A549 (cell line): ENCODE data around the gene GALP.

Experiments
- EP300 ChIP-seq, 2 experiments: fragments of >200 bp; sonication (Bioruptor Twin); formaldehyde crosslinking; IDR thresholded peaks; 2 replicates in 1 of 2; 3 replicates in 1 of 2; pipeline ENCODE4 v1.6.1; 2016 to 2017
- HOXB5 ChIP-seq: fragments of 250-450 bp; sonication (Bioruptor Pico); IDR thresholded peaks from 2 replicates; pipeline ENCODE4 v1.5.0; 2020; ENCODE audit warnings: mild to moderate bottlenecking, moderate library complexity
- JUNB ChIP-seq: fragments of >200 bp; sonication (Bioruptor Twin); formaldehyde crosslinking; IDR thresholded peaks from 2 replicates; pipeline ENCODE4 v1.6.1; 2016
- KDM5A ChIP-seq: fragments of 200-600 bp; sonication (generic); IDR thresholded peaks from 2 replicates; pipeline ENCODE4 v1.6.1; 2016; ENCODE audit warnings: antibody characterized with exemption, mild to moderate bottlenecking
- RAD21 ChIP-seq, 2 experiments: fragments of >200 bp in 1 of 2; sonication (Bioruptor Twin) in 1 of 2; formaldehyde crosslinking in 1 of 2; IDR thresholded peaks in 1 of 2; conservative IDR thresholded peaks in 1 of 2; 2 replicates in 1 of 2; 3 replicates in 1 of 2; pipeline ENCODE4 v1.6.1; 2012 to 2018; ENCODE audit warnings: inconsistent platforms in 1 of 2
- USF2 ChIP-seq: fragments of 450-650 bp; IDR thresholded peaks from 2 replicates; pipeline ENCODE4 v1.6.1; 2014; ENCODE audit warnings: antibody characterized with exemption
- ZFP36 ChIP-seq: fragments of 450-650 bp; IDR thresholded peaks from 2 replicates; pipeline ENCODE4 v1.6.1; 2014; ENCODE audit warnings: borderline replicate concordance; ENCODE audit not compliant: partially characterized antibody
- TF ChIP-seq, protein P1 (sequence below): fragments of >200 bp; sonication (Bioruptor Twin); formaldehyde crosslinking; IDR thresholded peaks from 3 replicates; pipeline ENCODE4 v1.5.1; 2016
- TF ChIP-seq, protein P2 (sequence below): IDR thresholded peaks from 2 replicates; pipeline ENCODE4 v1.6.1; 2012

DNA sequence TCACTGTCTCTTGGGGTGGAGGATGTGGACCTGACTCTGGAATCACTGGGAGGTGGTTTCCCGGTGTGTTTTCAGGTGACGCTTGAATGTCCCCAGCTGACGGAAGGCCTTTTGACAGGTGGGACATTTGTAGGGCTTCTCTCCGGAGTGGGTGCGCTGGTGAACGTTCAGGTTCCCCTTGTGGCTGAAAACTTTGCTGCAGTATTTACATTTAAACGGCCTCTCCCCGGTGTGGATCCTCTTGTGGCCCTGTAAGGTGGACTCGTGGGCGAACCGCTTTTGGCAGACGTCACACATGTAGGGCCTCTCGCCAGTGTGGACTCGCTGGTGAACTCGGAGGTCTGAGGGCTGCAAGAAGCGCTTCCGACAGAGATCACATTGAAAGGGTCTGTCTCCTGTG, 14.0 kb downstream of the GALP start:
- TF ChIP-seq, protein P1, sequence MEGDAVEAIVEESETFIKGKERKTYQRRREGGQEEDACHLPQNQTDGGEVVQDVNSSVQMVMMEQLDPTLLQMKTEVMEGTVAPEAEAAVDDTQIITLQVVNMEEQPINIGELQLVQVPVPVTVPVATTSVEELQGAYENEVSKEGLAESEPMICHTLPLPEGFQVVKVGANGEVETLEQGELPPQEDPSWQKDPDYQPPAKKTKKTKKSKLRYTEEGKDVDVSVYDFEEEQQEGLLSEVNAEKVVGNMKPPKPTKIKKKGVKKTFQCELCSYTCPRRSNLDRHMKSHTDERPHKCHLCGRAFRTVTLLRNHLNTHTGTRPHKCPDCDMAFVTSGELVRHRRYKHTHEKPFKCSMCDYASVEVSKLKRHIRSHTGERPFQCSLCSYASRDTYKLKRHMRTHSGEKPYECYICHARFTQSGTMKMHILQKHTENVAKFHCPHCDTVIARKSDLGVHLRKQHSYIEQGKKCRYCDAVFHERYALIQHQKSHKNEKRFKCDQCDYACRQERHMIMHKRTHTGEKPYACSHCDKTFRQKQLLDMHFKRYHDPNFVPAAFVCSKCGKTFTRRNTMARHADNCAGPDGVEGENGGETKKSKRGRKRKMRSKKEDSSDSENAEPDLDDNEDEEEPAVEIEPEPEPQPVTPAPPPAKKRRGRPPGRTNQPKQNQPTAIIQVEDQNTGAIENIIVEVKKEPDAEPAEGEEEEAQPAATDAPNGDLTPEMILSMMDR, result no peak
- TF ChIP-seq JUNB, result no peak
- no peak for TF ChIP-seq KDM5A
- TF ChIP-seq, protein P2, sequence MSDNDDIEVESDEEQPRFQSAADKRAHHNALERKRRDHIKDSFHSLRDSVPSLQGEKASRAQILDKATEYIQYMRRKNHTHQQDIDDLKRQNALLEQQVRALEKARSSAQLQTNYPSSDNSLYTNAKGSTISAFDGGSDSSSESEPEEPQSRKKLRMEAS, result no peak
- TF ChIP-seq USF2, result no peak
- TF ChIP-seq RAD21 (conservative IDR thresholded peaks at IDR 0.05 in 1 of 2, IDR thresholded peaks at IDR 0.05 in 1 of 2), result no peak
- no peak for TF ChIP-seq ZFP36
- no peak for TF ChIP-seq EP300 (IDR thresholded peaks at IDR 0.05)
- TF ChIP-seq HOXB5, result no peak
